ENCODE results near the gene TTC39B.

Gene TTC39B

DNA sequence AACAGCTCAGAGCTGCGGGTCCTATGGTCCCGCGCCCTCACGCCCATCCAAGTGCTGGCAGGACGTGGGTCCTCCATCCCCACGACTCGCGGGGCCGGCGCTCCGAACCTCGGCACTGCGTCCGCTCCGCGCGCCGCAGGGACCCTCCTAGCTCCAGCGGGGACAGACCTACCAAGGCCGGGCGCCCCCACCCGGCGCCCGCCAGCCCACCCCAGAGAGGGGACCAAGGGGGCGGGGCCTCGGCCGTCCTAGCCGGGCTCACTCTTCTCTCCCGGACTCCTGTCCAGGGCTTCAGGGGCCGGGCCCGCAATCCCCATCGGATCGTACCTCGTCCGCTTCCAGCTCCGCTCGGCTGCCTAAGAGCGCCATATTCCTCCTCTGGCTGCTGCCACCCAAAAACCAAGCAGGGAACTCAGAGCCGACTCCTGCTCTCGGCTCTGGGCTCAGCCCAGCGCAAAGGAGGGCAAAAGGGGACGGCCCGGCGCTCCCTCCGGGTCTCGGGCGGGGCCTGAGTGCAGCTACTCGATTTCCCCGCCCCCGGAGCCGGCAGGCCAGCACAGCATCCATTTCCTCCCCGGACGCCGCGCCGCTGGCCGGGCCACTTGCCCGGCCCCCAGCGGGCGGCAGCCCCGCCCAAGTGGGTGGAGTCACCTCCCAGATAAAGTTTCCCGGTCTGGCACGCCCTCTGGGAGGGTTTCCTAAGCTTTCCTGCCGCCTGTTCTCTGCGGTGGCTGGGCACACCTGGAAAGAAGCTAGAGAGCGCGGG lies at the start of gene TTC39B:
TTC39B (minus strand) TSS at position 460 of the 766 bp plus-strand sequence; CDS start at position 369, 91 bp downstream.
- DNase-seq (ENCODE audit: insufficient read length, low spot score) (peak; percentile 70), FAIRE-seq (no peak)

DNA sequence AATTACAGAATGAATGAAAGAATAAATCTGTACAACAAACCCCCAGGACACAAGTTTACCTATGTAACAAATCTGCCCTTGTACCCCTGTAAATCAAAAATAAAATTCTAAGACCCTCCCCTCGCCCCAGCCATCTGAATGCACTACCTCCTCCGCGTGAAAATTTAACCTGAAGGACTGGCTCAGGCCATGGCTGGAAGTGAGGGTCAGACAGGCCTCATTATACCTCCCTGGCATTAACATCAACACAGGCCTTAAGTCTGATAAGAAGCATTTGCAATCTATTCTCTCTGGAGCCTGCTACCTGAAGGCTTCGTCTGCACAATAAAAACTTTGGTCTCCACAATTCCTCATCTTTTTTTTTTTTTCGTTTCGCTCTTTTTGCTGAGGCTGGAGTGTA lies 48.7 kb upstream of the TTC39B start:
- no peak for DNase-seq (ENCODE audit: insufficient read length, low spot score)
- TF ChIP-seq, protein P1, sequence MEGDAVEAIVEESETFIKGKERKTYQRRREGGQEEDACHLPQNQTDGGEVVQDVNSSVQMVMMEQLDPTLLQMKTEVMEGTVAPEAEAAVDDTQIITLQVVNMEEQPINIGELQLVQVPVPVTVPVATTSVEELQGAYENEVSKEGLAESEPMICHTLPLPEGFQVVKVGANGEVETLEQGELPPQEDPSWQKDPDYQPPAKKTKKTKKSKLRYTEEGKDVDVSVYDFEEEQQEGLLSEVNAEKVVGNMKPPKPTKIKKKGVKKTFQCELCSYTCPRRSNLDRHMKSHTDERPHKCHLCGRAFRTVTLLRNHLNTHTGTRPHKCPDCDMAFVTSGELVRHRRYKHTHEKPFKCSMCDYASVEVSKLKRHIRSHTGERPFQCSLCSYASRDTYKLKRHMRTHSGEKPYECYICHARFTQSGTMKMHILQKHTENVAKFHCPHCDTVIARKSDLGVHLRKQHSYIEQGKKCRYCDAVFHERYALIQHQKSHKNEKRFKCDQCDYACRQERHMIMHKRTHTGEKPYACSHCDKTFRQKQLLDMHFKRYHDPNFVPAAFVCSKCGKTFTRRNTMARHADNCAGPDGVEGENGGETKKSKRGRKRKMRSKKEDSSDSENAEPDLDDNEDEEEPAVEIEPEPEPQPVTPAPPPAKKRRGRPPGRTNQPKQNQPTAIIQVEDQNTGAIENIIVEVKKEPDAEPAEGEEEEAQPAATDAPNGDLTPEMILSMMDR (IDR thresholded peaks at IDR 0.05; ENCODE audit: insufficient read depth, missing control alignments): no peak
- FAIRE-seq: no peak

More for the DNA sequence above, at the start of gene TTC39B:
- TF ChIP-seq, protein P1 (IDR thresholded peaks at IDR 0.05; ENCODE audit: insufficient read depth, missing control alignments): no peak

DNA sequence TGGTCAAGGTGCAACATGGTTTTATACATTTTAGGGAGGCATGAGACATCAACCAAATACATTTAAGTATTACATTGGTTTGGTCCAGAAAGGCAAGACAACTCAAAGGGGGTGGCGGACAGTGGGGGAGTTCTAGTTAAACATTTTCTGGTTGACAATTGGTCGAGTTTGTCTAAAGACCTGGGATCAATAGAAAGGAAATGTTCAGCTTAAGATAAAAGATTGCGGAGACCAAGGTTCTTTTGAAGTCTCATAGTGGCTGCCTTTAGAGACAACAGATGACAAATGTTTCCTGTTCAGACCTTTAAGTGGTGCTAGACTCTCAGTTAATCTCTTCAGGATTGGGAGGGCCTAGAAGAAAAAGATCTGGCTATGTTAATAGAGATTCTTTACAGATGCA lies 47.7 kb upstream of the TTC39B start:
- DNase-seq (ENCODE audit: insufficient read length, low spot score): no peak
- TF ChIP-seq, protein P1 (IDR thresholded peaks at IDR 0.05; ENCODE audit: insufficient read depth, missing control alignments): peak; percentile 12
- no peak for FAIRE-seq

DNA sequence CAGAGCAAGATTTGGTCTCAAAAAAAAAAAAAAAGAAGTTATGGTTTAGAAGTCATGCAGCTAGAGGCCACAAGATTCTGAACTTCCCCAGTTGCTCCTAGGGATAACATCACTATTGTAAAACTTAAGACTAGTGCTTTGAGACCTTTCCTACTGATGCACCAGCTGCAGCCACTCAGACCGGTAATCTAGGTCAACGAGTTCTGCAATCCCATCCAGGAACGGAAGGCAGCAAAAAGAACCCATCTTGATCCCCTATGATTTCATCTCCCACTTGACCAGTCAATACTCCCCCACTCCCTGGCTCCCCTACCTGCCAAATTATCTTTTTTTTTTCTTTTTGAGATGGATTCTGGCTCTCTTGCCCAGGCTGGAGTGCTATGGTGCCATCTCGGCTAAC lies 46.9 kb upstream of the TTC39B start:
- no peak for FAIRE-seq
- TF ChIP-seq, protein P1 (IDR thresholded peaks at IDR 0.05; ENCODE audit: insufficient read depth, missing control alignments): no peak
- no peak for DNase-seq (ENCODE audit: insufficient read length, low spot score)

DNA sequence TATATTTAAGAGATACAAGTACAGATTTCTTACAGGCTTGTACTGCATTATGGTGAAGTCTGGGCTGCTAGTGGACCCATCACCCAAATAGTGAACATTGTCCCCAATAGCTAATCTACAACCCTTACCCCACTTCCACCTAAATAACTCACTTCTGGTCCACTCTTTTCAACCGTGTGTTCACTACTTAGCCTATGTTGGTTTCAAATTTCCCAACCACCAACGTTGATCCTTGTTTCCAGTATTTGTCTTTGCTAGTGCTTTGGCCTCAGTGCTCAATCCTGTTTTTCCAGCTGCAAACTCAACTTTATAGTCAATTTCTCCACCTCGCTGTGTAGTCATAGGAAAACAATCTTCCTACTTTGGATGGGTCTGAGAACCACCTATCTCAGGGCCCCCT lies 45.3 kb upstream of the TTC39B start:
- no peak for FAIRE-seq
- no peak for DNase-seq (ENCODE audit: insufficient read length, low spot score)
- TF ChIP-seq, protein P1 (IDR thresholded peaks at IDR 0.05; ENCODE audit: insufficient read depth, missing control alignments): no peak

DNA sequence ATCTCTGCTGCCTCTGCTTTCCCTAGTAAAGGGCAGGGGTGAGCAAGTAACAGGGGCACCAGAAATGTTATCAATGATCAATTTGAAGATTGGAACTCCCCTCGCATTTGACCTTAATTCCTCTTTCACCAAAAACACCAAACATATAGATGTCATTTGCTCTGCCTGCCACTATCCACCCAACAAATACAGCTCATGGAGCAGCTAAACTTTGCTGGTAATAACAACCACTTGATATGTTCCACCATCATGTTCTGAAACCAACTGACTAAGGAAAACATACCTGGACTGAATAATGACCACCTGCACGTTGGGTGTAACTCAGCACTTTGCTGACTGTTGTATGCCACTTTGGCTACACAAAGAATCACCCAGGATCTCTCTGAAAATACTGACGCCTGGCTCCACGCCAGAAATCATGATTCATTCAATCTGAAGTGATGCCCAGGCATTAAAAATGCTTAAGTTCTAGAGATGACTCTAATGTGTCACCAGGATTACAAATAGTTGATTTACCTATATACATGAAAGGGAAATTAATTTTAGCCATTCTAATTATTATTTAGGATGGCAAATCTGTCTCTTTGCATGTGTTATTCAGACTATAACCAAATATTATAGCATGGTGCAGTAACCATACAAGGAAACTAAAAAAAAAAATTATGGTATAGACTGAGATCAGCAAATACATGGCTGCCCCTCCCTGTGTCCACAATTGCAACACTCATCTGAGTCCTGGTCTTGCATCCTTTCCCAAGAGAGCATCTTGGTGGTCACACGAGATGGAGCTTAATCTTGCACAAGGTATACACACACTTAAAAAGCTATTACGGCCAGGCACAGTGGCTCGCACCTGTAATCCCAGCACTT lies 43.1 kb upstream of the TTC39B start:
- TF ChIP-seq, protein P1 (IDR thresholded peaks at IDR 0.05; ENCODE audit: insufficient read depth, missing control alignments): no peak
- no peak for FAIRE-seq
- no peak for DNase-seq (ENCODE audit: insufficient read length, low spot score)
